ENCODE data around the gene CSRNP3. TPM values are rescaled to one million over a fixed set of nuclear protein-coding genes. Genes with fewer than 3 reads are reported as not detected.

The CSRNP3 gene
- total RNA-seq, 2 donors from 2014 or later, result not detected

DNA sequence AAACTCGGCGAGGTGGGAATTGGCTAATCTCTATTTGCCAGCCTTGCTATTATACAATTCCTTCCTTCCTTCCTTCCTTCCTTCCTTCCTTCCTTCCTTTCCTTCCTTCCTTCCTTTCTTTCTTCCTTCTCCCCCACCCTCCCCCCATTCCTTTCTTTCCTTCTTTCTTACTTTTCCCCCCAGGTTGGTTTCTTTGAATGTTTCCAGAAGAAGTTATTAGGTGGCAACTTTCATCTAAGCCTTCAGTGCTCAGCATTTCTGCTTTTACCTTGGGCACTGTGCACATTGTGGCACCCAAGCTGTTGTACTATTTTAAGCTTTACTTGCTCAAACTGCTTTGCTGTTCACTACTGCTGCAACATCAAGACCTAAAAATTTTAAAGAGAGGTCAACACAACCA, 17.2 kb upstream of the CSRNP3 start:
- Mint-ChIP-seq H3K9me3 (no peaks in the 10 kb centered on the region), H3K4me3 (no peak overlapping the region), H3K27me3 (peaks cover 15% of the 10 kb centered on the region), H3K36me3 (ENCODE audit: low read depth) (no peaks in the 10 kb centered on the region), H3K4me1 (no peaks in the 10 kb centered on the region), H3K27ac (no peak overlapping the region)
- ATAC-seq (replicated peaks), result no peak

- H3K9me3 Mint-ChIP-seq, result no peaks in the 10 kb centered on the region
- no peak overlapping the region for H3K27ac Mint-ChIP-seq
- H3K4me1 Mint-ChIP-seq, result no peaks in the 10 kb centered on the region
- no peaks in the 10 kb centered on the region for H3K36me3 Mint-ChIP-seq (ENCODE audit: low read depth)
- no peak for ATAC-seq (replicated peaks)
- H3K4me3 Mint-ChIP-seq, result no peak overlapping the region
- H3K27me3 Mint-ChIP-seq, result peaks cover 15% of the 10 kb centered on the region
These were observed 15.9 kb upstream of the CSRNP3 start for GRCh38 chr2:165453561-165454094.

DNA sequence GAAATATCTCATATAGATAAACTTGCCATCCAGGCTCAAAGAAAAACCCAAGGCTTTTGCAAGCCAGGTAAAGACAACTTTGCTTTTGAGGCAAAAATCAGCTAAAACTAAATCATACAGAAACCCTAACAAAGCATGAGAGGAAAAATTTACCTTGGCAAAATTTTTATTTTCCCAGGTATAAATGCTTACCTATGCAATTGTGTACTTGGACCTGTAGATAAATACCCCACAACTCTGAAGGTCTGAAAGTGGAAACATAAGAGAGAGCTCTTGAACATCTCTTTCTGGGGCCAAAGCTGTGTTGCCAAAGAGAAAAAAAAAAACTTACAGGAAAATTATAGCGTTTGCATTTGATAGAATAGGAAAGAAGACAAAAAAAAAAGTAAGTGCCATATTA, 14.6 kb upstream of the CSRNP3 start:
- H3K27ac Mint-ChIP-seq, result no peak overlapping the region
- no peaks in the 10 kb centered on the region for H3K36me3 Mint-ChIP-seq (ENCODE audit: low read depth)
- no peaks in the 10 kb centered on the region for H3K4me1 Mint-ChIP-seq
- no peak overlapping the region for H3K4me3 Mint-ChIP-seq
- no peak for ATAC-seq (replicated peaks)
- H3K27me3 Mint-ChIP-seq, result peaks cover 12% of the 10 kb centered on the region
- no peaks in the 10 kb centered on the region for H3K9me3 Mint-ChIP-seq

DNA sequence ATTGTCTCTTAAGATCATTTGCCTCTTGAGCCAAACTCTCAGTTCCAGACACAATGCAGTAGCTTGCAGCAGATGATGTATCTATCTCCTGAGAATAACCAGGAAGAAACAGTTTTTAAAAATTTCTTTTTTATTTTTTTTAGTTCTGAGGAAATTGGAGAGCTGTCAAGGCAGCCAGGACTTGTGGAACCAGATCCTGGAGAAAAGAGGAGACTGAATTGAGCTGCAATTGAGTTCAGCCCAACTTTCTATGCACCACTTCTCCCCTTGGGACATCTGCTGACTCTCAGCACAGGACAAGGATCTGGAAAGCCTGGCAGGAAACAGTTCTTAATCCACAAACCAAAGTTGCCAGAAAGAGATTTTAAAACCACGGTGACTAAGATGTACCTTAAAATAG, 13.5 kb upstream of the CSRNP3 start:
- ATAC-seq (replicated peaks), result no peak
- no peak overlapping the region for H3K4me3 Mint-ChIP-seq

GRCh38 chr2:165462443-165462842, 7.1 kb upstream of the CSRNP3 start:
- Mint-ChIP-seq H3K36me3 (ENCODE audit: low read depth) (no peaks in the 10 kb centered on the region), H3K27me3 (no peaks in the 10 kb centered on the region), H3K27ac (no peak overlapping the region), H3K9me3 (no peaks in the 10 kb centered on the region), H3K4me3 (no peak overlapping the region), H3K4me1 (no peaks in the 10 kb centered on the region)
- ATAC-seq (replicated peaks), result no peak

More for the DNA sequence above, 13.5 kb upstream of the CSRNP3 start:
- H3K9me3 Mint-ChIP-seq, result no peaks in the 10 kb centered on the region
- no peak overlapping the region for H3K27ac Mint-ChIP-seq
- H3K27me3 Mint-ChIP-seq, result peaks cover 12% of the 10 kb centered on the region
- H3K4me1 Mint-ChIP-seq, result no peaks in the 10 kb centered on the region
- no peaks in the 10 kb centered on the region for H3K36me3 Mint-ChIP-seq (ENCODE audit: low read depth)

DNA sequence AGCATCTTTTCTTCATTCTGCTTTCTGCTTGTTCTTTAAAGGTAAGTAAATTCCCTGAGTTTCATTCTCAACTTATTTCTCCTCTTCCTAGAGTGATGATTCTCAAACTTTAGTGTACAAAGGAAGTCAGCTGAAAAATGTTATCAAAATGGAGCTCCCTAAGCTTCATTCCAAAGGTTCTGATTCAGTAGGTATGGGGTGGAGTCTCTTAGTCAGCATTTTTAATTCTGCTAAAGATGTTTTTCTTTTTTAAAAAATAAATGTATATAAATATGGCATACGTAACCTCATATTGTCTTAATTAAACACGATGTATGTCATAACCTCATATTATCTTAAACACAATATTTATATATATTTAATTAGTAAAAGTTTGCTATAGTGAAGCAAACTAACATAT, 3.1 kb upstream of the CSRNP3 start:
- H3K36me3 Mint-ChIP-seq (ENCODE audit: low read depth), result no peaks in the 10 kb centered on the region
- H3K9me3 Mint-ChIP-seq, result no peaks in the 10 kb centered on the region
- H3K4me3 Mint-ChIP-seq, result no peak overlapping the region
- H3K27ac Mint-ChIP-seq, result no peak overlapping the region
- H3K27me3 Mint-ChIP-seq, result no peaks in the 10 kb centered on the region
- ATAC-seq (replicated peaks), result no peak
- H3K4me1 Mint-ChIP-seq, result no peaks in the 10 kb centered on the region

- Mint-ChIP-seq H3K4me1 (no peaks in the 10 kb centered on the region), H3K27me3 (peaks cover 4% of the 10 kb centered on the region), H3K9me3 (no peaks in the 10 kb centered on the region), H3K4me3 (no peak overlapping the region), H3K27ac (no peak overlapping the region), H3K36me3 (ENCODE audit: low read depth) (no peaks in the 10 kb centered on the region)
- no peak for ATAC-seq (replicated peaks)
These were observed 1.6 kb upstream of the CSRNP3 start for GRCh38 chr2:165467921-165468320.

DNA sequence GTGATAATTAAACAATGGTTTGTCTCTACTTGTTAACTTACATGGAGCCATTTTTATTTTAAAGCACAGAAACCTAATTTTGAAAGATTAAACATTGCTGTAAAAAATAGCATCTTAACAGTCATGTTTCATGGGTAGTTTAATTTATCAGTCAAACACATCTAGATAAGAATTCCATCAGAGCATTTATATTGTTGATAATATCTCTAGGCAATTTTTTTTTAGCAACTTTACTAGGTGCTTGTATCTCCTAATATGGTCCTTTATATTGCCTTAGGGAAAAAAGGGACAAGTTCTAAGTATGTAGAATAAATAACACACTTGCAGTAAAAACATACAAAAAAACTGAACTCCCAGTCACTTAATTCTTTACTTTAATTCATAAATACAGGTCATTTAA, 863 bp downstream of the CSRNP3 start:
- Mint-ChIP-seq H3K4me1 (no peaks in the 10 kb centered on the region), H3K9me3 (no peaks in the 10 kb centered on the region), H3K36me3 (ENCODE audit: low read depth) (no peaks in the 10 kb centered on the region), H3K27me3 (peaks cover 5% of the 10 kb centered on the region), H3K27ac (no peak overlapping the region), H3K4me3 (no peak overlapping the region)
- no peak for ATAC-seq (replicated peaks)

DNA sequence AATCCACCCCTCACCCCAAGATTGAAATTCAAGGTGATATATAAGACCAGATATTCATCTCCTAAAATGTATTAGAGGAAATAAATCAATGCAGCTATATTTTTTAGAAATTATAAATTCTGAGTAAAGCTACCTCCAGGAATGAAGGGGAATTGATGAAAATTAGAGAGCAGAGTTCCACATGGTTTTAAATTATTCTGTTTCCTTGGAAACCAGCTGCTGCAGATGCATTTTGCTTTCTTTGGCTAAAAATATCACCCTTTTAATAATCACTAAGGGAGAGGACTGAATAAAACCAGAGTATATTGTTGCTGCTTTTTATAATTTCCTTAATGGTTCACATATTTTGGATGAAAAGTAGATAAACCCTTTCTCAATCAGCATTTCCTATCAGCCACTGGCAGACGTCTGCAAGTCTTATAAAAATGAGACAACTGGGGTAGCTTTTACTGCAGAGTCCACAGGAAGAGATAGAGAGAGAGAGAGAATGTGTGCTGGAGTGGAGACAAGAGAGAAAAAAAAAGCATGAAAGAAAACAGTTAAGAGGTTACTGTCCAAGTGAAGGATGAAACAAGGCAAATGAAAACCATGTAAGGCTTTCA, 2.0 kb downstream of the CSRNP3 start:
- no peak overlapping the region for H3K27ac Mint-ChIP-seq
- H3K4me3 Mint-ChIP-seq, result no peak overlapping the region
- H3K4me1 Mint-ChIP-seq, result no peaks in the 10 kb centered on the region
- no peaks in the 10 kb centered on the region for H3K36me3 Mint-ChIP-seq (ENCODE audit: low read depth)
- ATAC-seq (replicated peaks), result no peak
- no peaks in the 10 kb centered on the region for H3K9me3 Mint-ChIP-seq
- H3K27me3 Mint-ChIP-seq, result peaks cover 9% of the 10 kb centered on the region

DNA sequence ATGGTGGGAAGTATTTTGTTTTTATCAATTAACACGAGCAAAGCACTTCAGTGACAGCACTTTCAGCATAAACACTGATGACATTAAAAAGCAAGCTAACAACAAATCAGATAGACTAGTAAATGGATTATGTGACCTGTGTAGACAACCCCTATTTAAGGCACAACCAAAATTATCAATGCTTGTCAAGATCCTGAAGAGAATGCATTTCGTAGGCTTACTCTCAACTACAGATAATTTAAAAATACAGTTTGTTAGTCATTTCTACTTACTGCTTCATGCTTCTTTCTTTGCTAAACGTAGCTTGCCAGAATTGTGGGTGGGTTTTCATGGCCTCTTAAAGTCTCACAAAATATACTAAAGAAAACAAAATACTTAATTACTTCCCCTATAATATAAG, 3.4 kb downstream of the CSRNP3 start:
- Mint-ChIP-seq H3K36me3 (ENCODE audit: low read depth) (no peaks in the 10 kb centered on the region), H3K4me1 (no peaks in the 10 kb centered on the region), H3K27me3 (peaks cover 13% of the 10 kb centered on the region), H3K4me3 (no peak overlapping the region), H3K9me3 (no peaks in the 10 kb centered on the region), H3K27ac (no peak overlapping the region)
- ATAC-seq (replicated peaks), result no peak

DNA sequence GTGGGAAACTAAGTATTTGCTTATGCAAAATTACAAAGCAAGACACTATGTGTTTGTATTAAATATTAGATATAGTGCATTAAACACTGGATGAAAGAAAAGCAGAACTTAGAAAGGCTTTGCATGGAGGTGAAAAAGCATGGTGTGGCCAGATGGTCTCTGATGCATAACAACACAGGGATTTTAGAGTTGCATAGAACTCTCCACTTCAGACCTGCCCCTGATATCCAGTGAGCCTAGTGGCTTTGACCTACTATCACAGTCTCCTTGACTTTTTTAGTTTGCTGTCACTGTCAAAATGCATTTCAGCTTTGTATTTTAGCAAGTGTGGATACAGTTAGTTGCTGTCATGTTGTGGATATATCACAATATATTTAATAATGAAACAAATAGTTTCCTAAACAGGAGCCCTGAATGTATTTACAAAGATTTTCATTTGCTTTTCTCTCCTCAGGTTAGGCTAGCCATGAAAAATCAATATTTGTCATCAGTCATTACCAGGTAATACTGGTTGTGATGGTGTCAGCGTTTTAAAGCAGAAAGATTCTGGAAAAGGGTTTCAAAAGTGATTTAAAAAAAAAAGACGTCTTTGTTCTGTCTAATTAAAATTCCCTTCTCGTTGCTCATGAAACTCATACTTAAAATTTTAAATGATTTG, 5.2 kb downstream of the CSRNP3 start:
- no peak for ATAC-seq (replicated peaks)
- Mint-ChIP-seq H3K4me1 (no peaks in the 10 kb centered on the region), H3K36me3 (ENCODE audit: low read depth) (no peaks in the 10 kb centered on the region), H3K27me3 (peaks cover 13% of the 10 kb centered on the region), H3K9me3 (no peaks in the 10 kb centered on the region), H3K27ac (no peak overlapping the region), H3K4me3 (no peak overlapping the region)

DNA sequence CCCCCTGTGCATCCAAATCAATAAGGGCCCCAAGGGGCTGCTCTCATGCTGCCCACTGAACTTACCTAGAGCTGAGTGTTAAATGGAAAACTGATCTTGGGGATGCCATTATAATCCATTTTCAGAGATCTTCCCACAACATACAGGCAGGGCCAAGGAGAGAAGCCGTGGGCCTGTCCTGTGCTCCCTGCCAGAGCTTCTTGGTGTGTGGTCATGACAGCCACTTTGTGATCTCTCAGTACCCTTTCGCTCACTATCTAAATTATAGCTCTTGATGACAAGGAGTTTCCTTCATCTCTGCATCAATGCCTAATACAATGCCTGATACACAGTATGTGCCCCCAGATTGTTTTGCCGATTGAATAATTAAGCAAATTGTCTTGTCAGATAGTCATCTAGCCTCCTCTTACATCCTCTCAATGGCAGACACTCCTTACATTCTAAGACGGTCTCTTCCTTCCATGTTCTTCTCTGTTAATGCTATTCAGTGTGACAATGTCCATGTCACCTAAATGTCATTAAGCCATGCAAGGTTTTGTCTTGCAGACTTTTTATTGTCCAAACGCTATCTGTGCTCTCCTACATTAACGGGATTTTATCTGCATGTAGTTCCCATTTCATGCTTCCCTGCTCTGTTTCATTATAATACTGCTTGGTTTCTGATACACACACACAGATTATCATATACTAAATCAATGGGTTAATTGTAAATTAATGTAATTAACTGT, 5.9 kb downstream of the CSRNP3 start:
- Mint-ChIP-seq H3K4me1 (no peaks in the 10 kb centered on the region), H3K4me3 (no peak overlapping the region), H3K27me3 (peaks cover 13% of the 10 kb centered on the region), H3K27ac (no peak overlapping the region), H3K36me3 (ENCODE audit: low read depth) (no peaks in the 10 kb centered on the region), H3K9me3 (no peaks in the 10 kb centered on the region)
- no peak for ATAC-seq (replicated peaks)

DNA sequence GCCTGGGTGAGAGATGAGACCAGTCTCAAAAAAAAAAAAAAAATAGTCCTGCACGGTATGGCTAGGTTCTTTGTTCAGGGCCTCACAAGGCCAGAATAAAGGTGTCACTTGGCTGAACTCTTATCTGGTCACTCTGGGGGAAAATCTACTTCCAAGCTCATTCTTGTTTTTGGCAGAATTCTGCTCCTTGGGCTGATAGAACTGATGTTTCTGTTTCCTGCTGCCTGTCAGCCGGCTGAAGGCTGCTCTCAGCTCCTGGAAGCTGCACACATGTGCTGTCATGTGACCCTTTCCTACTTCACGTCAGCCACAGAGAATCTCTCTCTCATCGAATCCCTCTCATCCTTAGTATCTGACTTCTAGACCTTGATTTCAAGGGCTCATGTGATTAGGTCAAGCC, 10.4 kb downstream of the CSRNP3 start:
- ATAC-seq (replicated peaks), result no peak
- H3K4me1 Mint-ChIP-seq, result no peaks in the 10 kb centered on the region

GRCh38 chr2:165494573-165494972, 25.1 kb downstream of the CSRNP3 start:
- no peak overlapping the region for H3K27ac Mint-ChIP-seq
- H3K36me3 Mint-ChIP-seq (ENCODE audit: low read depth), result no peaks in the 10 kb centered on the region
- no peak for ATAC-seq (replicated peaks)
- no peaks in the 10 kb centered on the region for H3K9me3 Mint-ChIP-seq
- no peak overlapping the region for H3K4me3 Mint-ChIP-seq
- no peaks in the 10 kb centered on the region for H3K27me3 Mint-ChIP-seq
- no peaks in the 10 kb centered on the region for H3K4me1 Mint-ChIP-seq

More for the DNA sequence above, 10.4 kb downstream of the CSRNP3 start:
- no peaks in the 10 kb centered on the region for H3K9me3 Mint-ChIP-seq
- no peak overlapping the region for H3K27ac Mint-ChIP-seq
- peaks cover 9% of the 10 kb centered on the region for H3K27me3 Mint-ChIP-seq
- H3K4me3 Mint-ChIP-seq, result no peak overlapping the region
- no peaks in the 10 kb centered on the region for H3K36me3 Mint-ChIP-seq (ENCODE audit: low read depth)

Measured in activated T-helper 17 cell treated with anti-CD3 and anti-CD28 coated beads, Interleukin-2, amount 50 U/mL, for 72 hours (primary cell).